GM18507 (cell line): ENCODE results near the gene KCNQ1.

ENCODE experiments used
- DNase-seq: peaks from one replicate; pipeline ENCODE4 v3.0.0; 2011; ENCODE audit warnings: low read depth; ENCODE audit not compliant: insufficient read length; ENCODE audit errors: extremely low spot score
- FAIRE-seq: peaks from 2 replicates; lab custom pipeline; 2011; peaks lifted over from hg19 to GRCh38; lab: Jason Lieb, UNC

Gene KCNQ1

GRCh38 chr11:2708757-2709281 is 264.0 kb downstream of the KCNQ1 start:
- no peak for FAIRE-seq
- DNase-seq = no peak

DNA sequence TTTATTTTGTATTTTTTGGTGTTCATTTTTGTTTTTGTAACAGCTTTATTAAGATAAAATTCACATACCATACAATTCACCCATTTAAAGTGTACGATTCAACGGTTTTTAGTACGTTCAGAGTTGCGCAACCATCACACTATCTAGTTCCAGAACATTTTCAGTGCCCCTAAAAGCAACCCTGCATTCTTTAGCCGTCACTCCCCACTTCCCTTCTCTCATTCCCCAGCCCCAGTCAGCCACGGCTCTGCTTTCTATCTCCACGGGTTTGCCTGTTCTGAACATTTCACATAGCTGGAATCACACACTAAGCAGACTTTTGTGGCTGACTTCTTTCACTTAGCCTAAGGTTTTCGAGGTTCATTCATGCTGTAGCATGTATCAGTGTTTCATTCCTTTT is 264.6 kb downstream of the KCNQ1 start:
- FAIRE-seq (no peak), DNase-seq (no peak)

- DNase-seq (no peak), FAIRE-seq (no peak)
Observed at GRCh38 chr11:2711161-2711560, 266.4 kb downstream of the KCNQ1 start.

- FAIRE-seq (no peak), DNase-seq (no peak)
Observed at GRCh38 chr11:2713094-2713493, 268.3 kb downstream of the KCNQ1 start.

- FAIRE-seq (no peak), DNase-seq (no peak)
Observed at GRCh38 chr11:2713661-2714462, 269.1 kb downstream of the KCNQ1 start.

- FAIRE-seq = no peak
- DNase-seq = no peak
Observed at GRCh38 chr11:2714463-2714800, 269.6 kb downstream of the KCNQ1 start.

DNA sequence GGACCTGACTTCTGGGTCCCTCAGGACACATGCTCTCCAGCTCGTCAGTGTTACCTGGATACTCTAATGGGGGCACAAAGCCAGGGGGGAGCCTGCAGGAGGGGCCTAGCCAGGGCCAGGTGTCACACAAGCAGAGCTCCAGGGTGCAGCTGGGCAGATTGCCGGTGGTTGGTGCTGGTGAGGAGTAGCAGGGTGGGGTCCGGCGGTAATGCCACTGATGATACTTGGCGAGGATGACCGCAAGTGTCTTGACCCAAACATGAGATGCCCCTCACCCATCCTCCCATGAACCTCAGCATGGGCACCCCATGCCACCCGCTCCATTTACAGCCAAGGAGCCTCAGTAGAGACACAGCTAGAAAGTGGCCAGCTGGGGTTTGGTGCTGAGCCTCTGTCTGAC is 270.1 kb downstream of the KCNQ1 start:
- DNase-seq (no peak), FAIRE-seq (no peak)

DNA sequence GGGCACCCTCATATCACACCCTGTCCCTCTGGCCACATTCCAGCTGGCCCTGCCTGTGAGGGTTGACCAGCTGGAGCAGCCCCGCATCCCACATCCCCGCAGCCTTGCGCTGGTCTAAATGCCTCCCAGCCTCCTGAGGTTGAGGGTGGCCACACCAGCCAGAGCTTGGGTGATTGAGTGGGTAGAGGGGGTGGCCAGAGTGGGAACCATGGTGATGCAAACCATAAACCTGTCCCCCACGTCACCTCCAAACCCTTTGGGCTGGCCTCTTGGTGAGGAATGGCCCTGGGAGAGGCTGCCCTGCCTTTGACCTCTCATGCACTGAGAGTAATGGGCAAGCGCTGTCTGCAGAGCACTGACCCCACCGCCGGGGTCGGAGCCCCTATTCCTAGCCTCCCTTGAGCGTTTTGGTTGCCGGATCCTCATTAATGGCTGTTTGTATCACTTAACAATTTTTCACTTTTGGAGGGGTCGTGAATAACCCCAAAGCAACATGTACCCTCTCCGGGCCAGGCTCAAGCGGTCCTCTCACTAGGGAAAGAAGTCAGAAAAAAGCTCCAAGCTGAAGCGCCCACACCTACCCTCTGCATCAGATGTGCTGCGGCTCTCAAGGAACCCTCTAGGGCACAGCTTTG is 271.0 kb downstream of the KCNQ1 start:
- FAIRE-seq = no peak
- no peak for DNase-seq

- DNase-seq (no peak), FAIRE-seq (no peak)
Observed at GRCh38 chr11:2716376-2717095, 271.7 kb downstream of the KCNQ1 start.

DNA sequence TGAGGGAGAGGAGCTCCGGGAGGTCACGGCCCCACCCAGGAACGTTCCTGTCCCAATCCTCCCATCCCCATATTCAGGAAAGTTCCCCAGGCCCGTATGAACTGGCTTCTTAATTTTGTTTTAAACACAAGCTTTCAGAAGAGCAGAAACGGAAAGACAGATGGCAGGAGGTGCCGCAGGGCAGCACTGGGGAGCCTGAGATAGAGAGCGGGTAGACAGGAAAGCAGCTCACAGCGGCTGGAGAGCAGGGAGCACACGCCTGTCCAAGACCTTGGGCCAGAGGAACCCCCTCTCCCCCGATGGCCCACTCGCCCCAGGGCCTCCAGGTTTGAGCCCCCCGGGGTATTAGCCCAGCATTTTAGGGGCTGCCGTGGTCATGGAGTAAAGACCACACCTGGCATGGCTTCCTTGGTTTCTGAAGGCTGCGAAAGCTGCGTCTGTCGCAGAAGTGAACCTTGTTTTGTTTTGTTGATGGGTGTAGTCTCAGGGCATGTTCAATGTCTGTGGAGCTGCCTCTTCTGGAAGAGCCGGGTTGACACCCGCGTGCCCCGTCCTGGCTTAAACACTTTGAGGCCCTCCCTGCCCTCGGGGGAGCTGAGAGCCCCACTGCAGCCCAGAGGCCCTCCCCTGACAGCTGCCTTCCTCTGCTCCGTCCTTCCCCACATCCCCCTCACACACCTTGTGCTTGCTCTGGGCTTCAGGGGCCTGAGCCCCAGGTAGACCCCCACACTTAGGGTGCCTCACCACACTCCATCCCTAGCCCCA is 272.9 kb downstream of the KCNQ1 start:
- no peak for FAIRE-seq
- no peak for DNase-seq

DNA sequence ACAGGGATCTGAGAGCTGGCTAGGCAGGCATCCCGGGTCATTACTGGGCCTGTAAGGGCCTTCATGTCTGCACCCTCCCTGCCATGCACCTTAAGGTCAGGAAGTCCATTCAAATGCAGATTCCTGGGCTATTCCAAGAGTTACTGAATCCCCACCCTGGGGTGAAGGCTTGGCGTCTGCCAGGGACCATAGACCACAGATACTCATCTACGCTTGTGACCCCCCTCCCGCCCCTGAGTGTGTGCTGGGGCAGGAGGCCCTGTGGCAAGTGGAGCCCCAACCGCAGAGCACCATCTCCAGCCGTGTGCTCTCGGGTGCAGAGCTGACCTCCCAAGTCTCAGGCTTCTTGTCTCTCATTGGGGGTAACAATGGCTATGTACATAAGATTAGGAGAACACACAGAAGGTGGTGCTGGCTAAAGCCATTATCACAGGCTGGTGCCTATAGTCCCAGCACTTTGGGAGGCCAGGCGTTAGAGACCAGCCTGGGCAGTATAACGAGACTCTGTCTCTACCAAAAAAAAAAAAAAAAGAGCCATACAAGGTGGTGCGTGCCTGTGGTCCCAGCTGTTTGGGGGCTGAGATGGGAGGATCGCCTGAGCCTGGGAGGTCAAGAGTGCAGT is 274.1 kb downstream of the KCNQ1 start:
- DNase-seq (no peak), FAIRE-seq (no peak)

- no peak for FAIRE-seq
- no peak for DNase-seq
Observed at GRCh38 chr11:2719831-2720590, 275.2 kb downstream of the KCNQ1 start.

GRCh38 chr11:2721210-2721916 is 276.6 kb downstream of the KCNQ1 start:
- FAIRE-seq (no peak), DNase-seq (no peak)

GRCh38 chr11:2722955-2723354 is 278.1 kb downstream of the KCNQ1 start:
- FAIRE-seq (no peak), DNase-seq (no peak)

GRCh38 chr11:2724104-2724503 is 279.3 kb downstream of the KCNQ1 start:
- FAIRE-seq (no peak), DNase-seq (no peak)

DNA sequence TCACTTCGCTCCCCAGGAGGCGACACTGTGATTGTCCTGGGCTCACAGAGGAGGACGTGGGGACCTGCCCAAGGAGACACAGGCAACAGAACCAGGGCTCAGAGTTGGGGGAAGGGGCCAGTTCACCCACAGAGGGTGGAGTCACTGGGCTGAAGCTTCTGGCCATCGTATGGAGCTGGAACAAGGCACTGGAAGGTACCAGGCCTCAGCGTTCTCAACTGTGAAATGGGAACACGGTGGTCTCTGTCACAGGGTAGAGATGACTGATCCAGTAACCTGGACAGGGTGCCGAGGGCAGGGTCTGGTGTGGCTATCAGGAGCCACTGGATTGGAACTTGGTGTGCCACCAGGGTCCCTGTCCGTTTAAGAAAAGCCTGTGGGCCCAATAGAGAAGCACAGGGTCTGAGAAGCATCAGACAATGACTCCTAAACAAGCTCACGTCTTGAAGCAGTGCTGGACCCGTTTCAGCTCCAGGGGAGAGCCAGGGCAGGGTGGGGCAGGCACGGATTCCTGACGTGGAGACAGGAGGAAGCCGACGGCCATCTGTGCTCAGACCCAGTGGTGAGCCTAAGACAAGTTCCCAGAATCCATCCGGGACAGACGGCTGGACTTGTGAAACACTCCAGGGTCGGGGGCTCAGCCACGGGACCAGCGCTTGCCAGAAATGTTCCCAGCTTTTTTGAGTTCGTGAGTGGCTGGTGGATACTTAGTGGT is 280.0 kb downstream of the KCNQ1 start:
- DNase-seq = no peak
- no peak for FAIRE-seq
